Fibroblast of the aortic adventitia (primary cell): ENCODE measurements around the gene VPS35L. TPM values are rescaled to one million over a fixed set of nuclear protein-coding genes. Genes with fewer than 3 reads are reported as not detected.

Experiments
- DNase-seq: peaks from one replicate; pipeline ENCODE4 v3.0.0-alpha.2; 2010; ENCODE audit warnings: low read depth
- H3K4me3 ChIP-seq: 2 replicates; pipeline ENCODE4 v1.5.1; 2011; ENCODE audit warnings: low read depth, mild to moderate bottlenecking, control low read depth, low read length, moderate library complexity
- total RNA-seq: library from RNA; depleted of rRNA; stranded (reverse); fragments of >200 nt; gene quantifications from 2 replicates; pipeline ENCODE4 v1.2.3, GENCODE V29; 2012; ENCODE audit warnings: low replicate concordance
- TF ChIP-seq, protein P1 (sequence below): IDR thresholded peaks from 2 replicates; pipeline ENCODE4 v1.5.1; 2011; ENCODE audit warnings: mild to moderate bottlenecking, low read length, control low read depth, inconsistent platforms; ENCODE audit not compliant: insufficient read depth

Gene VPS35L
- total RNA-seq, 1 donor: 67.7 TPM

- TF ChIP-seq, protein P1, sequence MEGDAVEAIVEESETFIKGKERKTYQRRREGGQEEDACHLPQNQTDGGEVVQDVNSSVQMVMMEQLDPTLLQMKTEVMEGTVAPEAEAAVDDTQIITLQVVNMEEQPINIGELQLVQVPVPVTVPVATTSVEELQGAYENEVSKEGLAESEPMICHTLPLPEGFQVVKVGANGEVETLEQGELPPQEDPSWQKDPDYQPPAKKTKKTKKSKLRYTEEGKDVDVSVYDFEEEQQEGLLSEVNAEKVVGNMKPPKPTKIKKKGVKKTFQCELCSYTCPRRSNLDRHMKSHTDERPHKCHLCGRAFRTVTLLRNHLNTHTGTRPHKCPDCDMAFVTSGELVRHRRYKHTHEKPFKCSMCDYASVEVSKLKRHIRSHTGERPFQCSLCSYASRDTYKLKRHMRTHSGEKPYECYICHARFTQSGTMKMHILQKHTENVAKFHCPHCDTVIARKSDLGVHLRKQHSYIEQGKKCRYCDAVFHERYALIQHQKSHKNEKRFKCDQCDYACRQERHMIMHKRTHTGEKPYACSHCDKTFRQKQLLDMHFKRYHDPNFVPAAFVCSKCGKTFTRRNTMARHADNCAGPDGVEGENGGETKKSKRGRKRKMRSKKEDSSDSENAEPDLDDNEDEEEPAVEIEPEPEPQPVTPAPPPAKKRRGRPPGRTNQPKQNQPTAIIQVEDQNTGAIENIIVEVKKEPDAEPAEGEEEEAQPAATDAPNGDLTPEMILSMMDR: no peak
- DNase-seq: no peak
- no peak overlapping the region for H3K4me3 ChIP-seq
These were observed 142.3 kb downstream of the VPS35L start for GRCh38 chr16:19697756-19698318.

- TF ChIP-seq, protein P1: no peak
- no peak overlapping the region for H3K4me3 ChIP-seq
- peak; percentile 70 for DNase-seq
These were observed 143.3 kb downstream of the VPS35L start for GRCh38 chr16:19698480-19699465.

DNA sequence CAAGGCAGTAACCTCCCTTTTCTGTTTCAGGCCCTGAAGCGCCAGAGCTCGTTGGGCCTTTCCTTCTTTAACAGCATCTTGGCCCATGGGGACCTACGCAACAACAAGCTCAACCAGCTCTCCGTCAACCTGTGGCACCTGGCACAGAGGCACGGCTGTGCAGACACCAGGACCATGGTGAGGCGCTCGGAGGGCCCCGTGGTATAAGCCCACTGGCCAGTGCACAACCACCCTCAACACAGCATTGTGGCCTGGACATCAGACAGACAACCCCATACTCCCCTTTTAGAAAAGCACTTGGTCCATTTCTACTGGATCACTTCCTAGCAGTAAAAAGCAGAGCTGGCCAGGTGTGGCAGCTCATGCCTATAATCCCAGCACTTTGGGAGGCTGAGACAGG, 144.0 kb downstream of the VPS35L start:
- H3K4me3 ChIP-seq: no peak overlapping the region
- DNase-seq: no peak
- TF ChIP-seq, protein P1: no peak

DNA sequence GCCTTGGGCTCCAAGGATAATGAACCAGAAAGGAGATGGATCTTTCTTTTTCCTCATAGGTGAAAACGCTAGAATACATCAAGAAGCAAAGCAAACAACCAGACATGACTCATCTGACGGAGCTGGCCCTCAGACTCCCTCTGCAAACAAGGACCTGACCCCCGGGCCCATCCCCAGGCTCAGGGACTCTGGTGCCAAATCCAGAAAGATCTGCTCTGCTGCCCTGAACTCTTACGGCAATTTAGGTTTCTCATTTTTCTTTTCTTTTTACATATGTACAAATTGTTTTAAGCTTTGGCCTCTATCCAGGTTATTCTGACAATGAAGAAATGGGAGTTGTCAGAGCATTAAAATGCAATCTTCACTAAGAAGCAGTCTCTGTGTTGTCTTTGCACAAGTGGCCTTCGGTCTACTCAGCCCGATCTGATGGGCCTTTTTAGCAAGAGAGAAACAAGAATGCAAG, 144.8 kb downstream of the VPS35L start:
- TF ChIP-seq, protein P1: no peak
- H3K4me3 ChIP-seq: no peak overlapping the region
- DNase-seq: peak; percentile 63

GRCh38 chr16:19701091-19701490, 145.6 kb downstream of the VPS35L start:
- peak; percentile 39 for DNase-seq

DNA sequence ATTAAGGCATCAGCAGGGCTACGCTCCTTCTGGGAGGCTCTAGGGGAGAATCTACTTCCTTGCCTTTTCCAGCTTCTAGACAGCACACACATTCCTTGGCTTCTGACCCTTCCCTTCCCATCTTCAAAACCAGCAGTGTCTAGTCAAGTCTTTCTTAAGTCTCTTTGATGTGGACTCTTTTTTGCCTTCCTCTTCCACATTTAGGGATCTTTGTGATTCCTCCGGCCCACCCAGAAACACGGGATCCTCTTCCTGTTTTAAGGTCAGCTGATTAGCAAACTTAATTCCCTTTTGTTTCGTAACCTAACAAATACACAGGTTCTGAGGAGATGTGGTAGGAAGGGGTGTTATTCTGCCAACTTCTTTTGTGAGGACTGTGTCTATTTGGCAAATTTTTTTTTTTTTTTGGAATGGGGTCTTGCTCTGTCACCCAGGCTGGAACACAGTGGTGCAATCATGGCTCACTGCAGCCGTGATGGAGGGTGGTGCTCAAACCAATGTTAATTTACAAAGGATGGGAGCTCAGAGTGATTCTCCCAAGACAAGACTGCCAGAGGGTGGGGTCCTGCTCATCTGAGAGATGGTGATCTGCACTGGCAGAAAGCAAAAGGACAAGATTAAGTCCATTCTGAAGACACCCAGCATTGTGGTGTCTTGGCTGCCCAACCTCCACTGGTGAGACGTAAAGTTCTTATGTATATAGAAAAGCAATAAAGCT, 147.8 kb downstream of the VPS35L start:
- TF ChIP-seq, protein P1: no peak
- no peak for DNase-seq
- H3K4me3 ChIP-seq: no peak overlapping the region

More at GRCh38 chr16:19701091-19701490, 145.6 kb downstream of the VPS35L start:
- TF ChIP-seq, protein P1: no peak
- H3K4me3 ChIP-seq: no peak overlapping the region
